ENCODE results near the gene MASP1.

DNA sequence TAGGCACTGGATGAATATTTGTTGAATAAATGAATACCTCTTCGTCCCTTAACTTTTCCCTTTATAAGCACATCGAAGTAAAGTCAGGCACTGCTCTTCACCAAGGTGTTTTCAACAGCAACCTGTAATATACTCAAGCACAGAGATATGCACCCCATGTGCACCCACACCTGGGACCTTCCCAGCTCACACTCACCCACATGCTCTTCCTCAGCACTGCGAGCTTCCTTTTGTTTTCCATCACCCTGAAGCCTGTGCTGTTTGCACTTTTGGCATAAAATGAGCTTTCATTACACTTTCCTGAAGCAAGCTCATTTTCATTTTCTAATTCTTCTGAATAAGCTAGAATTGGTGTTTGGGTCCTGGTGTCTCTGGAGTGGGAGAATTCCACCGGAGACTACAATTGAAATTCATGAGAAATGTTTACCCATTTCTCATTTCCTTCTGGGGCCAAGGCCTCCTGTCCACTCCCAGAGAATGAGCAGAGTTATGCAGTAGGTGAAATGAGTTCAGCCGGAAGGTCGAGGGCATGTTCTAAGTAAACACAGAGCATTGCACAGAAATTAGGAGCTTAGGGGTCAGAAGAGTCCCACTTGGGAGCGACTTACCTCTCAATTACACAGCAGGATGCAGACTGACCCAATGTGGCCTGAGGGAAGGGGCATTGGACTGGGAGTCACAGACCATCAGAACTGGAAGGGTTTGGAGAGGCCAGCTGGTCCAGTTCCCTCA lies 15.0 kb downstream of the MASP1 start:
- TF ChIP-seq, protein P1, sequence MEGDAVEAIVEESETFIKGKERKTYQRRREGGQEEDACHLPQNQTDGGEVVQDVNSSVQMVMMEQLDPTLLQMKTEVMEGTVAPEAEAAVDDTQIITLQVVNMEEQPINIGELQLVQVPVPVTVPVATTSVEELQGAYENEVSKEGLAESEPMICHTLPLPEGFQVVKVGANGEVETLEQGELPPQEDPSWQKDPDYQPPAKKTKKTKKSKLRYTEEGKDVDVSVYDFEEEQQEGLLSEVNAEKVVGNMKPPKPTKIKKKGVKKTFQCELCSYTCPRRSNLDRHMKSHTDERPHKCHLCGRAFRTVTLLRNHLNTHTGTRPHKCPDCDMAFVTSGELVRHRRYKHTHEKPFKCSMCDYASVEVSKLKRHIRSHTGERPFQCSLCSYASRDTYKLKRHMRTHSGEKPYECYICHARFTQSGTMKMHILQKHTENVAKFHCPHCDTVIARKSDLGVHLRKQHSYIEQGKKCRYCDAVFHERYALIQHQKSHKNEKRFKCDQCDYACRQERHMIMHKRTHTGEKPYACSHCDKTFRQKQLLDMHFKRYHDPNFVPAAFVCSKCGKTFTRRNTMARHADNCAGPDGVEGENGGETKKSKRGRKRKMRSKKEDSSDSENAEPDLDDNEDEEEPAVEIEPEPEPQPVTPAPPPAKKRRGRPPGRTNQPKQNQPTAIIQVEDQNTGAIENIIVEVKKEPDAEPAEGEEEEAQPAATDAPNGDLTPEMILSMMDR (IDR thresholded peaks at IDR 0.05; ENCODE audit: poor library complexity, severe bottlenecking) = no peak
- TF ChIP-seq POLR2AphosphoS5 (IDR thresholded peaks at IDR 0.05) (no peak), EP300 (conservative IDR thresholded peaks at IDR 0.05; ENCODE audit: poor library complexity, severe bottlenecking) (no peak)

All from neural cell (in vitro differentiated cells).